ENCODE data around the gene P4HB. TPM values are rescaled to one million over a fixed set of nuclear protein-coding genes. Genes with fewer than 3 reads are reported as not detected.
"Not testable (repeated sequence)": the region's sequence is repeated elsewhere in the genome, so short reads cannot be mapped to it uniquely, and the experiment has no call there.

The P4HB gene
- polyA plus RNA-seq, 1 donor from 2014 or later, result 177 TPM

- Mint-ChIP-seq H3K27me3 (no peaks in the 10 kb centered on the region), H3K4me1 (no peaks in the 10 kb centered on the region), H3K4me3 (no peak overlapping the region), H3K27ac (no peak overlapping the region), H3K36me3 (no peaks in the 10 kb centered on the region), H3K9me3 (no peaks in the 10 kb centered on the region)
These were observed 8.9 kb downstream of the P4HB start for GRCh38 chr17:81851423-81851822.

- Mint-ChIP-seq H3K4me3 (no peak overlapping the region), H3K9me3 (no peaks in the 10 kb centered on the region), H3K27ac (no peak overlapping the region), H3K27me3 (no peaks in the 10 kb centered on the region), H3K36me3 (no peaks in the 10 kb centered on the region), H3K4me1 (no peaks in the 10 kb centered on the region)
These were observed 10.9 kb downstream of the P4HB start for GRCh38 chr17:81849457-81849856.

- Mint-ChIP-seq H3K9me3 (no peaks in the 10 kb centered on the region), H3K27ac (no peak overlapping the region), H3K4me1 (no peaks in the 10 kb centered on the region), H3K4me3 (no peak overlapping the region), H3K36me3 (no peaks in the 10 kb centered on the region), H3K27me3 (no peaks in the 10 kb centered on the region)
These were observed 13.3 kb downstream of the P4HB start for GRCh38 chr17:81846743-81847689.

GRCh38 chr17:81845881-81846742, 14.2 kb downstream of the P4HB start:
- no peak overlapping the region for H3K4me3 Mint-ChIP-seq
- H3K27me3 Mint-ChIP-seq, result no peaks in the 10 kb centered on the region
- H3K9me3 Mint-ChIP-seq, result no peaks in the 10 kb centered on the region
- H3K36me3 Mint-ChIP-seq, result no peaks in the 10 kb centered on the region
- no peaks in the 10 kb centered on the region for H3K4me1 Mint-ChIP-seq
- H3K27ac Mint-ChIP-seq, result no peak overlapping the region

GRCh38 chr17:81845361-81845760, 15.0 kb downstream of the P4HB start:
- Mint-ChIP-seq H3K4me3 (no peak overlapping the region), H3K27me3 (no peaks in the 10 kb centered on the region), H3K27ac (no peak overlapping the region), H3K9me3 (no peaks in the 10 kb centered on the region), H3K36me3 (no peaks in the 10 kb centered on the region), H3K4me1 (no peaks in the 10 kb centered on the region)

- no peaks in the 10 kb centered on the region for H3K4me1 Mint-ChIP-seq
- no peaks in the 10 kb centered on the region for H3K9me3 Mint-ChIP-seq
- peak overlapping the region in 1 of 3 donors; percentile 16 for H3K27ac Mint-ChIP-seq
- no peak overlapping the region for H3K4me3 Mint-ChIP-seq
- no peaks in the 10 kb centered on the region for H3K27me3 Mint-ChIP-seq
- H3K36me3 Mint-ChIP-seq, result no peaks in the 10 kb centered on the region
These were observed 15.4 kb downstream of the P4HB start for GRCh38 chr17:81844887-81845286.

- Mint-ChIP-seq H3K4me1 (no peaks in the 10 kb centered on the region), H3K27ac (peak overlapping the region in 1 of 3 donors; percentile 16), H3K9me3 (no peaks in the 10 kb centered on the region), H3K27me3 (no peaks in the 10 kb centered on the region), H3K4me3 (no peak overlapping the region), H3K36me3 (no peaks in the 10 kb centered on the region)
These were observed 15.9 kb downstream of the P4HB start for GRCh38 chr17:81844327-81844851.

GRCh38 chr17:81843713-81844326, 16.5 kb downstream of the P4HB start:
- no peak overlapping the region for H3K4me3 Mint-ChIP-seq
- no peaks in the 10 kb centered on the region for H3K9me3 Mint-ChIP-seq
- H3K27me3 Mint-ChIP-seq, result no peaks in the 10 kb centered on the region
- H3K4me1 Mint-ChIP-seq, result no peaks in the 10 kb centered on the region
- H3K27ac Mint-ChIP-seq, result no peak overlapping the region
- H3K36me3 Mint-ChIP-seq, result no peaks in the 10 kb centered on the region

- H3K36me3 Mint-ChIP-seq, result no peaks in the 10 kb centered on the region
- H3K4me1 Mint-ChIP-seq, result no peaks in the 10 kb centered on the region
- H3K27ac Mint-ChIP-seq, result no peak overlapping the region
- no peaks in the 10 kb centered on the region for H3K9me3 Mint-ChIP-seq
- no peaks in the 10 kb centered on the region for H3K27me3 Mint-ChIP-seq
- H3K4me3 Mint-ChIP-seq, result no peak overlapping the region
These were observed 17.4 kb downstream of the P4HB start for GRCh38 chr17:81842725-81843504.

- no peak overlapping the region for H3K4me3 Mint-ChIP-seq
- H3K27ac Mint-ChIP-seq, result no peak overlapping the region
- no peaks in the 10 kb centered on the region for H3K9me3 Mint-ChIP-seq
- H3K36me3 Mint-ChIP-seq, result no peaks in the 10 kb centered on the region
- no peaks in the 10 kb centered on the region for H3K27me3 Mint-ChIP-seq
- no peaks in the 10 kb centered on the region for H3K4me1 Mint-ChIP-seq
These were observed 18.0 kb downstream of the P4HB start for GRCh38 chr17:81842378-81842724.

GRCh38 chr17:81841866-81842265, 18.5 kb downstream of the P4HB start:
- Mint-ChIP-seq H3K27ac (no peak overlapping the region), H3K4me1 (no peaks in the 10 kb centered on the region), H3K27me3 (no peaks in the 10 kb centered on the region), H3K36me3 (no peaks in the 10 kb centered on the region), H3K4me3 (no peak overlapping the region), H3K9me3 (no peaks in the 10 kb centered on the region)

GRCh38 chr17:81840826-81841778, 19.2 kb downstream of the P4HB start:
- no peaks in the 10 kb centered on the region for H3K27me3 Mint-ChIP-seq
- no peak overlapping the region for H3K27ac Mint-ChIP-seq
- no peaks in the 10 kb centered on the region for H3K4me1 Mint-ChIP-seq

GRCh38 chr17:81840059-81840458, 20.3 kb downstream of the P4HB start:
- not testable (repeated sequence) for H3K27me3 Mint-ChIP-seq, H3K4me1 Mint-ChIP-seq, H3K9me3 Mint-ChIP-seq, H3K27ac Mint-ChIP-seq, H3K4me3 Mint-ChIP-seq, H3K36me3 Mint-ChIP-seq

More at GRCh38 chr17:81840826-81841778, 19.2 kb downstream of the P4HB start:
- H3K36me3 Mint-ChIP-seq, result no peaks in the 10 kb centered on the region
- H3K4me3 Mint-ChIP-seq, result no peak overlapping the region
- H3K9me3 Mint-ChIP-seq, result no peaks in the 10 kb centered on the region

Data from IgD-negative memory B cell (primary cell).